PFSK-1 (cell line): ENCODE results near the gene TGFBR3L.

Experiments
- POLR2AphosphoS5 ChIP-seq: IDR thresholded peaks from 2 replicates; pipeline ENCODE4 v1.6.1; 2012; ENCODE audit warnings: low read depth, mild to moderate bottlenecking, control low read depth, low read length, moderate library complexity
- REST ChIP-seq, 2 experiments: IDR thresholded peaks; 2 replicates each; pipeline versions ENCODE4 v1.6.1 to v1.8.0; 2011 to 2012; ENCODE audit warnings: low read depth in 2 of 2, low read length in 2 of 2, control low read depth in 1 of 2, inconsistent platforms in 1 of 2, mild to moderate bottlenecking in 1 of 2, moderate library complexity in 1 of 2; ENCODE audit not compliant: insufficient read depth in 1 of 2

GRCh38 chr19:7911508-7912143 lies 3.0 kb upstream of the TGFBR3L start:
- TF ChIP-seq POLR2AphosphoS5 = no peak
- TF ChIP-seq REST (IDR thresholded peaks at IDR 0.05; ENCODE audit: insufficient read depth in 1 of 2, low read depth in 2 of 2, low read length in 2 of 2) = no peak
